AML-193 (cell line): ENCODE measurements around the gene PSAP.
A peak's percentile ranks its signal among the peaks of the same experiment; 100 is the strongest.

Experiments used
- DNase-seq, 2 experiments: peaks; one replicate each; lab custom pipeline; 2025; lab: John Stamatoyannopoulos, UW

PSAP gene

GRCh38 chr10:71844695-71845094 lies 6.4 kb downstream of the PSAP start:
- DNase-seq = no peak

DNA sequence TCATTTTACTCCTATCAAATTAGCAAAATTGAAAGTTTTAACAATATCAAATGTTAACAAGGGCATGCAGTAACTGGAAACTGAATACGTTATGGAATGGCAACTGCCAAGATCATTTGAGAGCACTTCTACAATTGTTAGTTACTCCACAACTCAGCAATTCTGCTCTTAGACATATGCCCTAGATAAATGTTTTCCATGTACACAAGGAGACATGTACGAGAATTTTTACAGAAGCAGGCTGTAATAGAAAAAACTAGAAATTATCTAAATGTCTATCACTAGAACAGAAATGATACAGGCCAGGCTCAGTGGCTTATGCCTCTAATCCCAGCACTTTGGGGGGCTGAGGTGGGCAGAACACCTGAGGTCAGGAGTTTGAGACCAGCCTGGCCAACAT lies 7.0 kb downstream of the PSAP start:
- no peak for DNase-seq

DNA sequence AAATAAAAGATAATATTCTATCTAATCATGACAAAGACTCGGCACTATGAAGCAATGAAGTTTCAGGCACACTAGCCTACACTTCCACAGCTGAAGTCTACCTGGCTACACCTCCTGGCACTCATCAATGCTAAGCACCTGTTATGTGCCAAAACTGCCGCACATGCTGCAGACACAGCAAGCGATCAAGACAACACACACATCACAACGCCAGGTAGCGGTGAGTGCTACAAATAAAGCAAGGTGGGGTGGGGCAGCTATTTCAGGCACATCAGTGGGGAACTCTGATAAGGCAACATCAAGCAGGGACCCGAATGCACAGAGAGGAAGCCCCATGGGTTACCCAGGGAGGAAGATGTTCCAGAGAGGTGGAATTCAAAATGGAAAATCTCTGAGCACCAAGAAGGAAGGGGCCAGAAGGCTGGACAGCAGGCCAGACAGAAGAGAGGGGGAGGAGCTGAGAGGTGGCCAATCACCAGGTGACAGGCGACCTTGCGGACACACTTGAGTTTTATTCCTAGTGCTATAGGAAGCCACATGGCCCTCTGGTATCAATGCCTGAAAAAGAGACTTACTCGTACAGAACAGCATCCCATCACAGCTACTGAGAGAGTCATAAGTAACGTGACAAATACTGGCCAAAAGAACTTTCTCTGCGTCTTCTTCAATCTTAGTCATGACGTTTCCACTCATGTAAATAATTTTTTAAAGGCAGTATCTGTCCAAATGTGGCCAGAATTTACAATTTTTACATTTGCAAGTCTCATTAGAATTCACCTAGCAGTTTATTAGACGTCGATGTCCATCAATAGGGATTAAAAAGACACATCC lies 8.0 kb downstream of the PSAP start:
- no peak for DNase-seq

- DNase-seq = no peak
Measured at GRCh38 chr10:71842422-71842821, 8.6 kb downstream of the PSAP start.

DNA sequence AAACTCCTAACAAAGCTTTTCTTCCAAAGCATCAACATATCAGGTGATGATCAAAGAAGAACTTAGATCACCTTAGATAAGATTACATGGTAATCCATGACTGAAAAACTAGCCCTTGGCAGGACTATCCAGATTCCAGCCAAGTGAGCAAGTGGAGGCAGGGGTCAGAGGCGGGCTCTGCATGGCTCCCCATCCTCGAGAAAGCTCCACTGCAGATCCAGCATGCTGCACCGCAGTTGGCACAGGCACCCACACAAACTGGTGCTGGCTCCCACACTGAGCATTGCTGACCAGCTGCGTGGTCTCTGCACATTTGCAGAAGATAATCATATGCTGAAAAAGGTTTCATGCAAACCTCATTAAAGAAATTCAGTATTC lies 10.1 kb downstream of the PSAP start:
- DNase-seq = no peak

DNA sequence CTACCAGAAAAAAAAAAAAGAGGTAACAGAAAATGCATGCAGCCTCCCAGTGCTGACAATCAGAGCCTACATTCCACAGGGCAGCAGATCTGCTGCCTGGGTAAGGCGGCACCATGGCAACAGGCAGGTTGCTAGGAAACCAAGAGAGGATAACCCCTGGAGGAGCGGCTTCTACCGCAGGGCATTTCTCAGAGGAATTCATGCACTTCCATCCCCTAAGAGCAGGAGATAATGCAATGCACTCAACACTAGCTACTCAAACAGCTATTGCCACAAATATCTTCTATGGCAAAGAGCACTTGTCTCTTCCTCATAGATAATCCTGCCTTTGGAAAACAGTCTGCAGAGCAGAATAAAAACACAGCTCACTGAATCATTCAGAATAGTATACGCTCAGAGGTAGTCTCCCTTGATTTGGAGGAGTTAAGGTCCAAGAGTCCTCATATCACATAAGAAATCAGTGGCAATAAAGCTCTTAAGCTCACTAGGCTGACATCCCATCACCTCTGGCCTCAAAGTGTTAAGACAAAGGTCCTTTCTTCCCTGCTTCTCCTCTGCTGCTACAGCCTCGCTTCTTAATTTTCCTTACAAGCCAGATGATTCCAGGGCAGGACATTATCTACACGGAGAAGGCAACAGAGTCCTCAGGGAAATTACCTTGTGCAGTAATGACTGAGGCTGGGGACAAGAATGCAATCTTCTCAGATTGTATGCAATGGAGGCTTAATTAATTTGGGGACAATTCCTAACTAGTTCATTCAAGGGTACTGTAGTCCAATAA lies 10.7 kb downstream of the PSAP start:
- no peak for DNase-seq

DNA sequence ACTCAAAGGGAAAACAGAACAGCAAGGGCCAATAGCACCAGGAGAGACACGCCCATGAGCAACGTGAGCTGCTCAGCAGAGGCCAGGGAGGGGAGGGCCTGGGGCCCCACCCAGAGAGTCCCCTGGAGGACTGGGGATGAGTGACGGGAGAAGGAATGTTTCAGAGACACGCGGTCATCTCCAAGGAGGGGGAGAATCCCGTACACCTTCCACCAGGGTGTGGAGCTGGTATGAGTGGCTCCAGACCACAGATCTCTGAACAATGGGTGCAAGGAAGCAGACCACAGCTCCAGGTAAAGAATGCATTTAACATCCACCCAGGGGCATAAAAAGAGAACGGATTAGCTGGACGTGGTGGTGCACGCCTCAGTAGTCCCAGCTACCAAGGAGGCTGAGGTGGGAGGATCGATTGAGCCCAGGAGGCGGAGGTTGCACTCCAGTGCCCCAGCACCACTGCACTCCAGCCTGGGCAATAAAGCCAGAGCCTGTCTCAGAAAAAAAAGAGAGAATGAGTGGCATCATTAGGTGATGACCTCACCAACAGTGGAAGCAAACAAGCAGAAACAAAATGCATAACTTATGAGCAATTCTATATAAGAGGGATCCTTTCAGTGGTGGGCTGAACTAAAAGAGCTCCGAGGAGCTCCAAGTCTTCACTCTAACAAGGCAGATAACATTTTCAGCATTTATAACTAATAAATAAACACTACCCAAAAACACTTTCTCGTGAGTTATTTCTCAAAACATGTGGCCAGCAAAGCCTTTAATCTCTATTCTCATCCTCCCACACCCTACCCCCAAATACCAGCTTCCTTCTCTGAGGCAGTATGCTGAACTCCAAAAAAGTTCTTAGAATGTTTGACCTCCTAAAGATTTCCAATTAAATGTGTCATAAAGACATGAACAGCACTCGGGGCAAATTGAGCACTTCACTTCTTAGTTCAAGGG lies 12.5 kb downstream of the PSAP start:
- no peak for DNase-seq

- DNase-seq = no peak
Measured at GRCh38 chr10:71837098-71837827, 13.8 kb downstream of the PSAP start.

GRCh38 chr10:71836596-71836974 lies 14.5 kb downstream of the PSAP start:
- DNase-seq = no peak

DNA sequence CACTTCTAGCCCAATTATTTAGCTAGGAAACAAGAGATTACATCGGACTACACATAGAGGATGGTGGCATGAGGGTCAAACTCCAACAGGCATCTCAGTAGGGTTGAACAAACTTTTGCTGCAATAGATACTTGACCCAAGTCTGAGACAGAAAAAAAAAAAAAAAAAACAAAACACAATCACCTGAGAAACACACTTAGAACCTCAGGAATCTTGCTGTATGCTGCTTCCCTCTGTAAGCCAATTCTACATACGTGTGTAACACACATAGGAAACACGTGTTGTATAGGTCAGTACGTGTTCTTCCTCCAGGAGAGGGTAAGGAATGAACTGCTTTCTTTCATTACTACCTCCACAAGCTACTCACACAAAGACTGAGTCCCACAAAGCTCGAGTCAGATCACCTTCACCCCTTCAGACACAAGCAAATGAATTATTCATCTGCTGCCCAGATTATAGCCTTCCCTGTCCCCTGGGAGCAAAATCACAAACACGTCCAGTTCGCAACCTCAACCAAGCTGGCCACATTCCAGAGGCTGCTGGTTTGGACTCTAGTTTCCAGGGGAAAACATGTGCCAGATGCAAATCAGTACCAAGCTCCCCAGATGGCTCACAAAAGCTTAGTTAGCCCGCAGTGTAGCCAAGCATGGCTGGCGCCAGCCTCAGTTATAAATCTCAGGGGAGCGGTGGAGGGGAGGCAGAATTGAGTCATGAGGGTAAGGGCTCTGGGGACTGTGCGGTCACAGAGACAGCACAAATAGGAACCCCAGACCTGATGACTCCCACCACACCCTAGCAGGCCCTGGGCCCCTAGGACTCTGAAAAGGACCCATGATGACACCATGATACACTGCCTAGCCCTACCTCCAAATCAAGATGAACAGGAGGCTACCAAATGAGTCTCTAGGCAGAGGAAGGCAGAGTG lies 15.1 kb downstream of the PSAP start:
- DNase-seq = no peak

DNA sequence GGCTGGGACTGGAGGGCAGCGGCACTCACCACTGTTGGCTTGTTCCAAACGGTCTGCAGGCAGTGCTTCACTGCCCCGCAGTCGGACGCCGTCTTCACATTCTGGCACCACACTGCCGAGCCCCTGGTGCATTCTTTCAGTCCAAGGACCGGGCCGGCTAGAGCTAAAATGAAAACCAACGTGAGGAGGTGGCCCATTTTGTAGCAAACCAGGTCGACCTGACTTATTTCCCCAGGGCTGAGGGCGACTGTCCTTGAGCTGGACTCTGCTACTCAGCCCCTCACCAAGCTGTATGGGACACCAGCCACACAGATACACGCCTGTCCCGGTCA lies 16.7 kb downstream of the PSAP start:
- DNase-seq = no peak

DNA sequence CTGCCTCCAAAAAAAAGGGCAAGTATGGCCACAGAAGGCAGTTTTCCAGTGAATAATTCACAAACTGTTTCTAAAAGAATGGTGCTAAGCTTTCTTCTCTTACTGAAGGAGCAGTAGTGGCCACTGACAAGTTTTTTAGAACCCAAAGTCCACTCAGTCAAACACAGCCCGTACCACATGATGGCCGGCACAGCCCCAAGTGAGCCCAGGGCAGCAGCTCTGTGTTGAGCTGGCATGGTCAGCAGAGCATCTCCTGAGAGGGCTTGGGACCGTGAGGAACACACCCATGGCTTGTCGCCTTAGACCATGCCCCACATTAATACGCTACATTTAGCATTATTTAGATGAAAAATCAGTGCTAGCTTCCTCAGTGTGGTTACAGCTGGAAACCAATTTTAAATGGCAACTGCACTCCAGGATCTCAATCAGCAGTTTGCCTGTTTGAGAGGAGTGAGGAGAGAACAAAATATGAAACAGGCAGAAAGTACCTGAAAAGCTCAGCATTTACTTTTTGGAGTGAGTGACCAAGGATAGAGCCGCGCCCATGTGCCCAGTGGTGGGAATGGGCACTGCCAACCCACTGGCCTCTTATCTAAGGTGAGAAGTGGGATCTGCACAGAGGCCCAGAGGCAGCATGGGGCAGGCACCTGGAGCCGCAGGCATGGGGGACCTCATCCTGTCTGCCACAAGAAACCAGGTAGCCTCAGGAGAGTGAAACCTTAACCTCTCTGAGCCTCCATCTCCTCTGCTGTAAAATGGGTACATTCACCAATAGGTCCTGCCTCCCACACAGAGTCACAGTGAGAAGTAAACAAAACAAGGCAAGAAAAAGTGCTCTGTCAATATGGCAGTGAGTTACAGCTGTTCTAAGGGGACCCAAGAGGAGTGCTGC lies 17.4 kb downstream of the PSAP start:
- no peak for DNase-seq

DNA sequence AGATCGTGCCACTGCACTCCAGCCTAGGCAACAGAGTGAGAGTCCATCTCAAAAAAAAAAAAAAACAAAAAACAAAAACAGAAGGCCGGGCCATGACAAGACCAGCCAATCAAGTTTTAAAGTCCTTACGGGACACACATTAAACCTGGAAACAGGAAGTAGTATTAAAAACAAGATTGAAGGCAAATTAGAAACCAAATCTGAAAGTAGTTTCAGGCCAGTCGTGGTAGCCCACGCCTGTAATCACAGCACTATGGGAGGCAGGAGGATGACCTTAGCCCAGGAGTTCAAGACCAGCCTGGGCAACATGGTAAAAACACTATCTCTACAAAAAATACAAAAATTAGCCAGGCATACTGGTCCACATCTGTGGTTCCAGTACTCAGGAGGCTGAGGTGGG lies 18.1 kb downstream of the PSAP start:
- no peak for DNase-seq

- no peak for DNase-seq
Measured at GRCh38 chr10:71831646-71832552, 19.2 kb downstream of the PSAP start.

GRCh38 chr10:71830726-71831125 lies 20.3 kb downstream of the PSAP start:
- DNase-seq = no peak

DNA sequence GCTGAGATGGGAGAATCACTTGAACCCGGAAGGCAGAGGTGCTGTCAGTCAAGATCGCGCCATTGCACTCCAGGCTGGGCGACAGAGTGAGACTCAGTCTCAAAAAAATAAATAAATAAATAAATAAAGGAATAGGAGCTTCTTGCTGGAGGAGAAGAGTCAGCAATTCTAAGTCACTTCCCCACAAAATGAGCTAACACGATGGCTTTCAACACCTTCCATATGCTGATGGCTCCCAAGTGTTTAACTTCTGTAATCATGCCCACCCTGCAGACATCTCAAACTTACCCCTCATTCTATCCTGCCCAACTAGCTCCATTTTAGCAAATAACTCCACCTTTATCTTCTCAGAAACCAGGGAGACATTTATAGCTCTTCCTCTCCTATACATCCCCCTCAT lies 21.2 kb downstream of the PSAP start:
- DNase-seq = no peak

DNA sequence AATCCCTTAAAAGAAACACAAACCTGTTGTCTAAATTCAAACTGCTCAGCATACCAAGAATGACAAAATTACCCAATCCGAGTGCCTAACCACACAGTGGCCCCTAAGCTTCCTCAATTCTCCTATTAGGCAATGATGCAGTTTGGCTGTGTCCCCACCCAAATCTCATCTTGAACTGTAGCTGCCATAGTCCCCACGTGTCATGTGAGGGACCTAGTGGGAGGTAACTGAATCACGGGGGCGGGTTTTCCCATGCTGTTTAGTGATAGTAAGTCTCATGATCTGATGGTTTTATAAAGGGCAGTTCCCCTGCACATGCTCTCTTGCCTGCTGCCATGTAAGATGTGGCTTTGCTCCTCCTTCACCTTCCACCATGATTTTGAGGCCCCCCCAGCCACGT lies 21.9 kb downstream of the PSAP start:
- peak; percentile 47 to 56 for DNase-seq

GRCh38 chr10:71828702-71829101 lies 22.3 kb downstream of the PSAP start:
- DNase-seq = no peak

DNA sequence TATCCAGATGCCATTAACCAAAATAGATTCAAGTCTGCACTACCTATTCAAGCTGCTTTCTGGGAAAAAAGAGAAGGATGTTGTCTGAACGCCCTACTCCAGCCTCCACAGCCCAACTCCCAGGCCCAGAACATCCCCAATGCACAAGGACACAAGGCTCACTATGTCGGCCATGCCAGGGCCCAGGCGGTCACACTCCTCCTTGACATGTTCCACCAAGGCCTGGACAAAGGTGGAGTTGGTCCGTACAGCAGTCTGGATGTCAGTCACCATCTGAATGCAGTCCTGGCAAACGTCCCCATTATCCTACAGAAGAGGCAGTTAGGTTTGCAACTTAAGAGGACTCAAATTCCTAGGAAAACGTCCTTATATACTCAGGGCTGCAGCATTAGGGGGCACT lies 23.2 kb downstream of the PSAP start:
- no peak for DNase-seq
